SHP77 (cell line): ENCODE measurements around the gene RCN1.
A peak's percentile ranks its signal among the peaks of the same experiment; 100 is the strongest.
"Not testable (repeated sequence)": the region's sequence is repeated elsewhere in the genome, so short reads cannot be mapped to it uniquely, and the experiment has no call there.

Experiments
- DNase-seq, 2 experiments: peaks; one replicate each; lab custom pipeline; 2025; lab: John Stamatoyannopoulos, UW

Gene RCN1

DNA sequence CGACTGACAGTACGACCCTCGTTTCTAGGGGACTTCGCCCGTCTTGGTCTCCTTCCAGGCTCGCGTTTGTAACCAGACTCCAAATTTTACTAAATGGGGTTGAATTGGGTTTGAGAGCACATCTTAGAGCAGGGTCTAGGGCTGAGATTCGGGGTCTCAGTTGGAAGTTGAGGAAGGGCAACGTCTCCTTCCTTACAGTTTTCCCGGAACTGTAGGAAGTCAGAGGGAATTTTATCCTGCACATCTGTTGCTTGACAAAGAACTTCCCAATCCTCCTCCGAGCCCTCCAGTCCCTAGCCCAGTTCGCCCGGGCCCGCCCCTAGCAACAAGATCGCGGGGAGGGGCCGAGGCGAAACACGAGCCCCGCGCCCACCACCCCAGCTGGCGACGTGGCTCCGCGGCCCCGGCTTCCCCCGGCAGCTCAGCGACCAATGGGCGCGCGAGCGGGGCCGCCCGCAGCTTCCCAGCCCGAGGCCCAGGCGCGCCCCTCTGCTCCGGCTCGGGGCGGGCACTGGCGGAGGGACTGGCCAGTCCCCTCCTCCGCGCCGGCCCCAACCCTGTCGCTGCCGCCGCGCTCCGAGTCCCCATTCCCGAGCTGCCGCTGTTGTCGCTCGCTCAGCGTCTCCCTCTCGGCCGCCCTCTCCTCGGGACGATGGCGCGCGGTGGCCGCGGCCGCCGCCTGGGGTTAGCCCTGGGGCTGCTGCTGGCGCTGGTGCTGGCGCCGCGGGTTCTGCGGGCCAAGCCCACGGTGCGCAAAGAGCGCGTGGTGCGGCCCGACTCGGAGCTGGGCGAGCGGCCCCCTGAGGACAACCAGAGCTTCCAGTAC lies at the start of gene RCN1:
TSS of gene RCN1 (plus strand) at position 530 of the 826 bp plus-strand sequence. CDS start at position 653, 123 bp downstream.
- no peak for DNase-seq

DNA sequence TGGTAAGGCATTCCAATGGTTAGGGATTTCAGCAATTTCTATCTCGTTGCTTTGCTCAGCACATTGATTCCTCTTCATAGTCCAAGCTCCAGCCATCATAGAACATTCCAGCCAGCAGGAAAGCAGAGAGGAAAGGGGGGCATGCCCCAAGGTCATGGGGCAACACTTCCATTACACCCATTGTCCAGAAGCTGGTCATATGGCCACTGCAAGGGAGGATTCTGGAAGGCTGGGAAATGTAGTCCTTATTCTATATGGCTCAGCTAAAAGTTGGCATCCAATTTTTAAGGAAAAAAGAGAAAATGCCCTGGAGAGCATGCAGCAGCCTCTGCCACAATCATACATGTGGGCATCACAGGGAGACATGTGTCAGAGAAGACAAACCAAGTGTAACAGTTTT lies 47.1 kb upstream of the RCN1 start:
- no peak for DNase-seq

DNA sequence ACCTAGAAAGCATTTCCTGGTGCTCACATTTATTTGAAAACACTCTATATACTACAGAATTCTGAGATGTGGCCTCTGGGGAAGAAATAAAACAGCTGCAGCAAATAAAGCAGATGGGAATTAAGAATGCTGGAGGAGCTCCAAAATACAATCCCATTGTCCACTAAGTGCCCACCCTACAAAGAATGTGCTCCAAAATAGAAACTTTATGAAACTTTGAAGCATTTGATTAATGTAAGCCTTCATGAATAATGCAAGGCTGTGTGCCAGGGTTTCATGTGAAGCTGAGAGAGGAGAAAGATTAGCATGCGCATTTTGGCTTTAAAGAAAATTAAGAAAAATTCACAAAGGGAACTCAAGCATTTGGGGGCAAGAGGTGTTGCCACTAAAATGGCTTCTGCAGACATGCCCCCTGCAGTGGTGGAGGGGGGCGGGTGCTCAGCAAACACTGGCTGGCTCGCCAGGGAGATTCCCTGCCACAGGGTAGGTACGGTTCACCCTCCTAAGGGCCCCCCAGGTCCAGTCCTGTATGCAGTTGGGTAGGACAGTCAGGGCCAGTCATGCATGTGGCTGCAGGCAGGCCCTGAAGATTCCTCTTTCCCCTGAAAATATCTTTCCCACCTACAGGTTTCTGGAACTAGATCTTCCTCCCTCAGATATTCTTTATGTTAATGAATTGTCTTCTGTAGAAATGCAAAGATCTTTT lies 46.6 kb upstream of the RCN1 start:
- no peak for DNase-seq

DNA sequence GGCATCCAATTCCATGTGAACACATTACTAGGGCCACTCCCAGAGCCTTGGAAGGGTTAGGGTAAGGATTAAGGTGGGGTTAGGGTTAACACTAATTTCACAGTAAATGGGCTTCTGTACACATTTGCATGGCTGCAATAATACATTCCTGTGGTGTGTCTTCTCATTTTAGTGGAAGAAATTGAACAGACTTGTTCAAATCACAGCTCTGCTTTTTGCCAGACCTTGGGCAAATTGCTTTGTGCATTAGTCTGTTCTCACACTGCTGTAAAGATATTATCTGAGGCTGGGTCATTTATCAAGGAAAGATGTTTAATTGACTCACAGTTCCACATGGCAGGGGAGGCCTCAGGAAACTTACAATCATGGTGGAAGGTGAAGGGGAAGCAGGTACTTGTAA lies 45.4 kb upstream of the RCN1 start:
- DNase-seq, result no peak

DNA sequence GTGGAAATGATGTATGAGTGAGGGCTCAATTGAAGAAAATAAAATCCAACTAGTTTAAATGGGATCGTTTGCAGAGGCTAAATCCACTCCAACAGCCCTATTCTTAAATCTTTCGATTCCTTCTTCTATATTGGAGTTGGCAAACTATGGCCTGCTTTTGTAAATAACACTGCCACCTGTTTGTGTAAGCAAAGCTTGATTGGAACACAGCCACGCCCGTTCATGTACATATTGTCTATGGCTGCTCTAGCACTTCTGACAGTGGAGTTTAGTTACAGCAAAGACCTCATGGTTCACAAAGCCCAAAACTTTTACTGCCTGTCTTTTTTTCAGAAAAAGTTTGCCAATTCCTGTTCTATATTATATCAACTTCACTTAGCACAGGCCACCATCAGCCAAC lies 40.6 kb upstream of the RCN1 start:
- no peak for DNase-seq

DNA sequence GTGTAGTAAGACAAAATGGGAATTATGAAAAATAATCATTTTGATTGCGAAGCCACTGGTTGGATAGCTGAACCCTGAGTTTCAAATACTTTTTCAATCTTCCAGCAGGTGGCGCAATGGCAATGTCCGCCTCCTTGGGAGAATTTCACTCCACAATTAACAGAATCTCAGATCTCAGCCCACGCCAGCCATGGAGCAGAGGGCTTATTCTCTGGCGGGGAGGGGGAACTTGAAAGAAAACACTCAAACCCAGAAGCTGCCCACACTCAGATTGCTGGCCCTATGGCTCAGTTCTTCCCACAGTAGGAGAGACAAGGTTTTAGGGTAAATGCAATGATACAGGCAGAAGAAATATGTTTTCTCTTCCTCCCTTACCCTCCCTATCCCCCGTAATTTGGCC lies 38.7 kb upstream of the RCN1 start:
- peak in 1 of 2 experiments; percentile 17 for DNase-seq

DNA sequence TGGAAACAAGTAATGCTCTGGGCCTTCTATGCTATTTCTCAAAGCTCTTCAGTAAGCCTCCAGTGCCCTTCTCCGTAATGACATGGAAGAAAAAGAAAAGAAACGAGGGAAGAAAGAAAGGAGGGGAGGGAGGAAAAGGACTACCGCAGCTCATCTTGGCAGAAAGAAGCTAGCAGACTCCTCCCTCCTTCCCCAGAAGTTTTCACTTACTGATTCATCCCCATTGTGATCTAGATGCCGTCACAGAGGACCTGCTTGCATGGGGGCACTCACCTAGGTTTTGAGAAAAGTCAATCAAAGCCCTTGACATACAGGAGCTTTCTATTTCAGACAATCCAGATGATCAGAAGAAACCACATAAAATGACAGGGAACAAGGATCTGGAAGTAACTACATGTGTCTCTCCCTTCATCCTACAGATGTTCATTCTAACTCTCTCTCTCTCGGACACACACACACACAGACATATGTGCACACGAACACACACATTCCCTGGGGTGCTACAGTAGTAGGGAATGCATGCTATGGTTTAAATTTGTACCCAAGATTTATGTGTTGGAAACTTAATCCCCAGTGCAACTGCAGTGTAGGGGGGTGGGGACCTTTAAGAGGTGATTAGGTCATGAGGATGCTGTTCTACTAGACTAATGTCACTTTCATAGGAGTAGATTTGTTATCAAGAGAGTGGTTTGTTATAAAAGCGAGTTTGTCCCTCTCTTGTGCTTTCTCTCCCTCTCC lies 37.6 kb upstream of the RCN1 start:
- no peak for DNase-seq

DNA sequence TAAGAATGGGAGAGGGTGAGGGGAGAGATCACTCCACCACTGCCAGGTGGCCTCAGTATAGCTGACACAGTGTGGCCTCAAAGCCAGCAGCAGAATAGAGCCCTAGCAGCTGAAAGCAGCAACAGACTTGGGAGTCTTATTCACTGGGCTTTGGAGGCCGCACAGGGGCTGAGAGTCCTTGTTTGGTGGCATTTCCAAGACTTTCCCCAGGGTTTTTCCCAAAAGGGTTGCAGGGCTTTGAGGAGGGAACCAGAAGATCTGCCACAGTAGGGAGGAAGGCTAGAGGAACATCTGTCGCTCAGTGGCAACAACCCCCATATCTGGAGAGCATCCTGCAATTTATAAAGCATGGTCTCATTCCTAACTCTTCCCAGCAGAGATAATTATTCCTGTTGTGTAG lies 35.0 kb upstream of the RCN1 start:
- no peak for DNase-seq

DNA sequence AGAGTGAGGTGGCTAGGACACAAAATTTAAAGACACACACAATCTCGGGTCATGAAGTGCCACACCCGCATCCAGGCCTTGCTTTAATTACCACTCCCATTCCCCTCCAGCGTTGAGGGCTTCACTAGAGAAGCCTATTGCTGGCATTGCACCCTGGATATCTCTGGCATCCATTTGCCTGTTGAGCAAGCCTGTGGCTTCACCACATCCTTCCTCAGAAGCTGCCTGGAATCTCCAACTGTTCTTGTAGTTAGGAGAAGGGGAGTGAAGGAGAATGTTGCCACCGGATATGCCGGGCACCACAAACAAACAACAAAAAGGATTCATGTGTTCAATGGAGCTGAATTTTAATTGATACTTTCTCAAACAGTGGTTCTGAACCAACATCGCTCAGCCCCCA lies 34.4 kb upstream of the RCN1 start:
- no peak for DNase-seq

DNA sequence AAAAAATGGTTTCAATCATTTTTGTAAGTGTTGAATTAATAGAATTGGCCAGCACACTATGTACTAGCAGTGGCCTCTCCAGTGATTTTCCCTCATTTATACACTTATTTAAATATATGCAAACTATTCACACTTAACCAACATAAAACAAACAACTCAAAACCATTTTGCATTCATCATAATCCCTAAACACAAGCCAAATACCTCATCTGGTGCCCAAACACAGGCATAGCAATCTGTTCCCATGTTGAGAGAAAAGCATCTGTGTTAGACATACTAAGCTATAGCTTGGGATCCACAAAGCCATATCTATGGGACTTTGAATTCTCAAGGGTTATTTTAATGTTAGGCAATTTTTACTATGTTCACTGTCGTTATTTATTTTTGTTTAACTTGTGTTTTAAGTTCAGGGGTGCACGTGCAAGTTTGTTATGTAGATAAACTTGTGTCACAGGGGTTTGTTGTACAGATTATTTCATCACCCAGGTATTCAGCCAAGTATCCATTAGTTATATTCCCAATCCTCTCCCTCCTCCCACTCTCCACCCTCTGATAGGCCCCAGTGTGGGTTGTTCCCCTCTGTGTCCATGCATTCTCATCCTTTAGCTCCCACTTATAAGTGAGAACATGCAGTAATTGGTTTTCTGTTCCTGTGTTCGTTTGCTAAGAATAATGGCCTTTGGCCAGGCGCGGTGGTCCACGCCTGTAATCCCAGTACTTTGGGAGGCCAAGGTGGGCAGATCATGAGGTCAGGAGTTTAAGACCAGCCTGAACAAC lies 31.0 kb upstream of the RCN1 start:
- DNase-seq, result no peak

DNA sequence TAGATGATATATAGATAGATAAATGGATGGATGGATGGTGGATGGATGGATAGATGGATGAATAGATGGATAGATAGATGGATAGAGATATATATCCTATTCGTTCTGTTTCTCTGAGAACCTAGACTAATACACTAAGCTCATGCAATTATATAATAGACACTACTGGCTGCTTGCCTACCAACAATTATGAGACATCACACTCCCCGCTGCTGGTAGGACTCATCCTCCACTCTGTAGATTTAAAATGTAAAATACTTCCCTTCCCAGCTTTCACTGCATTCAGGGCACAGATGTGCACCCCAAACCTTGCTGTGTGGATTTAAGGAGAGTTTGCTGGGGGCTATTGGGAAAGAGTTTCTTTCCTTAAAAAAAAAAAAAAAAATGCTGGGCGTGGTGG lies 28.3 kb upstream of the RCN1 start:
- no peak for DNase-seq

DNA sequence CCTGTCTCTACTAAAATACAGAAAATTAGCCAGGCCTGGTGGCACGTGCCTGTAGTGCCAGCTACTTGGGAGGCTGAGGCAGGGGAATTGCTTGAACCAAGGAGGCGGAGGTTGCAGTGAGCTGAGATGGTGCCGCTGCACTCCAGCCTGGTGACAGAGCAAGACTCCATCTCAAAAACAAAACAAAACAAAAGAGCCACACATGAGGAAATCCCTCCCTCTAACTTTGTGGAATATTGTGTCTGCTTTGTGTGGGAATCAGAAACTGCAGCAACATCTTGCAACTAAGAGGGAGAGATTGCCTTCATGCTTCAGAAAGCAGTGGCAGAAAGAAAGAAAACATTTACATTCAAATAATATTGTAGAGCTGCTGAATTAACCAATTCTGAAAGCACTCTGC lies 27.8 kb upstream of the RCN1 start:
- not testable (repeated sequence) for DNase-seq

DNA sequence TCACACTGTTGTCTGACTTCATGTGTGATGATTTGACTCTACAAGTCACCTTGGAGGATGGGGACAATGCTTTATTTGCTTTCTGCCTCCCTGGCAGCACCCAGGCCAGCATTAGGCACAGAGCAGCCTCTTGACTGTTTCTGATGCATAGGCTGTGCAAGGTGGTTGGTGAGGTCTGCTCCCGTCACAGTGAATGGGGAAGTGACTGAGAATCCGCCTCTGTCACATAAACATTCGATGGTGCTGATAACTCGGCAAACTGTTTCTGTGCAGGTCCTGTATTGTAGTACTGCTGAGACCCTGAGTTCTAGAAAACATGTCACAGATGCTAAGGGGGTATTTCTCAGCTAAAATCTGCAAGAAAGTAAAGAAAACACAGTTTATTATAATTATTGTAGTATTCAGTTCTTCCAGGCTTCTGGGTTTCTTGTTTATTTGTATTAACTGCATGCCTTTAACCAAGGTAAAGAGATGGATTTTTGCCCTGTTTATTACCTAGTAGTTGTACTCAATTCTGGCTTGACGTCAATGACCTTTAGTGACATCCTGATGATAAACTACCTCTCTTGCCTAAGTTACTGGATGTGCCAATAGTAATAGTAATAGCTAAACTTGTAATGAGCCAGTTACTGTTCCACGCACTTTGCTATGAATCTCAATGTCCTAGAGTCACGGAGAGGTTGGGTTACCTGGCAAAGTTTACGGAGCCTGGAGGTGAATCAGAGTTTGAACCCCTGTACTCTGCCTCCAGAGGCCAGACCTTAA lies 24.8 kb upstream of the RCN1 start:
- DNase-seq, result no peak

DNA sequence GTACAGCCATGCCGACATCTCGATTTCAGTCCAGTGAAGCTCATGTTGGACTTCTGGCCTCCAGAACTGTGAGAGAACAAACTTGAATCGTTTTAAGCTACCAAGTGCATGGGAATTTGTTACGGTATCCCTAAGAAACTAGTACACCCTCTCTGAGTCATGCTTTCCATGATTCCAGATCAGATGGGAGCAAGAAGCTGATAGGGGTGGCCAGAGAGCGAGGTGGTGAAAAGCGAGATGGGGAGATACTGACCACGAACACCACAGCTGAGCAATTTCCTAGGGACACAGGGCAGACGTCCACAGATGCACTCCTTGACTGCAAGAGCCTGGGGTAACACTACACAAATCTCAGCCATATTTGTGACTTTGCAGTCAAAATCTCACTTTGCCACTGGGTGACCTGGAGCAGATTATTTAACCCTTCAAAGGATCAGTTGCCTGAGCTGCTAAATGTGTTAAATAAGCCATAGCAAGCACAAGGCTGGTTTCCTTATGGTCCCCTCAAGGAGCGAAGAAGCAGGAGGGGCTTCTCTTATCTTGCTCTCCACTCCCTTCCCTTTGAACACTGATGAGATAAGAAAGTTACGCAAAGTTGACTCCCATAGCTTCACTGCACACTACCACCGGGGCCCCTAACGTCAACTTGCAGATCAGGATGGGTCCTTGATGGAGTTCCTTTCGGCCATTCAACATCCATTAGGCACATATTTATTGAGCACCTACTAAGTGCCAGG lies 22.6 kb upstream of the RCN1 start:
- no peak for DNase-seq

DNA sequence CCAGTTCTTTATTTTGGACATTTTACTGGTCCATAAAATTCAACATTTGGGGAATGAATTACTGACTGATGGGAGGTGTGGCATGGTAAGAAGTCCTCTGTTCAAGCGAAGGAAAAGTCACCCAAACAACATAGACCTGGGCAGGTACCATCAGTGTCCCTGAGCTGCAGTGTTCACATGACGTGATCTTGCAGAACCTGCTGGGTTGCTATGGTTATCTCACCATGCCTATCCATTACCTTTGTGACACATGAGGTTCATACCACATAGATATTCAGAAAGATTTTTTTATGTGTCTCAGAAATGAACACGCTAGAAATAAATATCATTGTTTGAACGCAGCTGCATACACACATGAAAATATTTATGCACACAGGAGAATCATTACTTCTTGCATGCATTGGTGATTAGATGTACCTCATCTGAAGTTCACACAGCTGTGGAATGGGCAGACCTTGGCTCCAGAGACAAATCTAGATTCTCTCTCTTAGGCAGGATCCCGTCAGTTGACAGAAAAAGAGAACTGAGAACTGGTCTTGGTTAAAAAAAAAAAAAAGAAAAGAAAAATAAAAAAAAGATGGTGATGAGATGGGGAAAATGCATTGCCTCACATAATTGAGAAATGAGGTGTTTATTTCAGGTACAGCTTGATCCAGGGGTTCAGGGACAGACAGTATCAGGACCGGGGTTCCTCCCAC lies 21.4 kb upstream of the RCN1 start:
- DNase-seq, result no peak

DNA sequence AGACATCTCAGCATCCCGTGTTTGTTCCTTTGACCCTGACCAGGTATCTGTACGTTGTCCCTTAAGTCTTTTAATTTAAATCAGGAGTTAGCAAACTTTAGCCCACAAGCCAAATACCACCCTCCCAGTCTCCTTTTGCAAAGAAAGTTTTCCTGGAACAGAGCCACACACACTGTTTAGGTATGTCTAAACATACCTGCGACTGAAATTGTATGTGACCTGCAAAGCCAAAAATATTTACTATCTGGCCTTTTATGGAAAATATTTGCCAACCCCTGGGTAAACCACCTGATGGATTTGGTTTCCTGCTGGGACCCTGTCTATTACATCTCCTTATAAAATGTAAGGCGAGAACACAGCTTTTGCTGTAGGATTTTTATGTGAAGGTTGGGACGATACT lies 20.2 kb upstream of the RCN1 start:
- DNase-seq, result no peak

DNA sequence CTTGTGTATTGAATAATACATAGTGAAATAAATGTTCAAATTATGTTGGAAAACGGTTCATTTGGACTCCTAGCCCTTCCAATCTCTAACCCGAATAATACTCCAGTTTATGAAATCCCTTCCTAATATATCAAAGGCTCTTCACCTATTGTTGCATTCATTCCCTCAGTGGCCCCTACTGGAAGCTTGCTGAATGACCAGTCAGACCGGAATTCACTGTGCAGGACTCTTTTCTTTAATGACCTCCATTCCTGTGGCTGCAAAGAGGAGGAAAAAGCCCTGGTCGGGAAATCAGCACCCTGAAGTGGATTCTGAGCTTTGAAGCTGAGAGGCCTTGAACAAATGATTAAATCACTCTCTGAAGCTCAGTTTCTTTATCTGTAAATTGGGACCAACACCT lies 19.1 kb upstream of the RCN1 start:
- DNase-seq, result peak in 1 of 2 experiments; percentile 4

DNA sequence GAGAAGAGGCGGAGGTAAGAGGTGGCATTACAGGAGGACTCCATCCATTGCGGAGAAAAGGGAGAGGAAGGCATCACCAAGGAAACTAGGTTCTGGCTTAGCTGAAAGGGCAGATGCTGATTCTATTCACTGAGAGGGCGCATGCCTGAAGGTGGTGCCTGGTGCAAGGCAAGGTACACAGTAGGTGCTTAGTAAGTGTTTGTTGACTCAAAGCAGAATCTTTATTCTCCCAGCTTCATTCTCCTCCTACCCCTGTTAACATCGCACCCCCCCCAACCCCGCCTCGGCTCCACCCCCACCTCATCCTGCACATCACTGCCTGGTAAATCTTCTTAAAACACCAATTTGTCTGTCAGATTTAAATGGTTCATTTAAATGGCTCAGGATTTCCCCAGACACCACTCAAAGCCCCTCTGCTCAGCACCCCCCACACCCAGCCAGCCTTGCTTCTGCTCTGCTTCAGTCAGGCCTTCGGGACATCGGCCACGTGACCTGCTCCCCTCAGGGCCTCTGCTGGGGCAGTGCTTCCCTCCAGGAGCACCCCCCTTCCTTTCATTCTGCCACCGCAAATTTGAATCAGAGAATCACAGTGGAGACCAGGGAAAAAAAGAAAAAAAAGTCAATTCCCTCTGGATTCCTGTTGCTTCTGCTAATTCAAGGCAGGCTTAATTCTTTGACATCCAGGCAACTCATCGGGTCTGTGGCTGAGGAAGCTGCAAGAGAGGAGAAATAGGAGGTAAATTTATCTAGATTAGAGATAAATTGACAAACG lies 17.8 kb upstream of the RCN1 start:
- DNase-seq, result no peak

DNA sequence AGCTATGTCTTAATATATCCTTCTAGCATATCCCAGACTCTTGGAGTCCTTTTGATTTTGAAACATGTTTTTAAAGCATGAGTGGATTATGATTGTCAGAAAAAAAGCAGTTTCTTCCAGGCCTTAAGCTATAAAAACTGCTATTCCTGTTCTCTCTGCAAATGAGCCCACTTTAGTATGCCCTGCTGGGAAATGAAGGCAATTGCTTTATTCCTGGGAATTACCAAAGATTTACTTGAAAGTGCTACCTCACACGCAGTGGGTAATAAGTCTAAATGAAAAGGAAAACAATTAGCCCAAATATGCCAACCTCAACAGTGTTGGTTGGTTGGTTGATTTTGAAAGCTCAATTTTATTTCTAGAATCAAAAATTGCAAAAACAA lies 17.2 kb upstream of the RCN1 start:
- DNase-seq, result no peak
